Activated CD8-positive, alpha-beta memory T cell treated with anti-CD3 and anti-CD28 coated beads, Interleukin-2, amount 50 U/mL, for 4 hours (primary cell): ENCODE data around the gene TSLP.

ENCODE experiments used
- DNase-seq: peaks from one replicate; pipeline ENCODE4 v3.0.0-alpha.2; 2020

Gene TSLP

GRCh38 chr5:111071413-111071812 lies at the start of gene TSLP:
Gene TSLP, plus strand, starts transcription at chr5:111071713. Its CDS starts 178 bp downstream, at chr5:111071891.
- no peak for DNase-seq

- DNase-seq = no peak
Observed at GRCh38 chr5:111022301-111022700, 49.2 kb upstream of the TSLP start.

GRCh38 chr5:111028865-111029264 lies 42.6 kb upstream of the TSLP start:
- DNase-seq = no peak

GRCh38 chr5:111043712-111044506 lies 27.6 kb upstream of the TSLP start:
- DNase-seq = no peak

GRCh38 chr5:111058064-111058463 lies 13.4 kb upstream of the TSLP start:
- no peak for DNase-seq

- no peak for DNase-seq
Observed at GRCh38 chr5:111060169-111060568, 11.3 kb upstream of the TSLP start.

- DNase-seq = no peak
Observed at GRCh38 chr5:111061618-111062017, 9.9 kb upstream of the TSLP start.

GRCh38 chr5:111063709-111064322 lies 7.7 kb upstream of the TSLP start:
- no peak for DNase-seq

GRCh38 chr5:111066261-111066938 lies 5.1 kb upstream of the TSLP start:
- no peak for DNase-seq

- DNase-seq = no peak
Observed at GRCh38 chr5:111068213-111068612, 3.3 kb upstream of the TSLP start.

GRCh38 chr5:111069839-111070238 lies 1.7 kb upstream of the TSLP start:
- DNase-seq = no peak

GRCh38 chr5:111070272-111071134 lies 1.0 kb upstream of the TSLP start:
- DNase-seq = peak; percentile 22

GRCh38 chr5:111072949-111073682 lies 1.6 kb downstream of the TSLP start:
- peak; percentile 72 for DNase-seq

- DNase-seq = no peak
Observed at GRCh38 chr5:111074244-111074643, 2.7 kb downstream of the TSLP start.

GRCh38 chr5:111075520-111075919 lies 4.0 kb downstream of the TSLP start:
- no peak for DNase-seq

- DNase-seq = no peak
Observed at GRCh38 chr5:111076091-111076490, 4.6 kb downstream of the TSLP start.

- DNase-seq = no peak
Observed at GRCh38 chr5:111077678-111078077, 6.2 kb downstream of the TSLP start.

GRCh38 chr5:111079846-111080245 lies 8.3 kb downstream of the TSLP start:
- DNase-seq = no peak

GRCh38 chr5:111083323-111083722 lies 11.8 kb downstream of the TSLP start:
- no peak for DNase-seq

GRCh38 chr5:111092062-111092853 lies 20.7 kb downstream of the TSLP start, which contains the start of gene WDR36:
Gene WDR36, plus strand, starts transcription at chr5:111092348. Its CDS starts 109 bp downstream, at chr5:111092457.
- DNase-seq = peak; percentile 86

- no peak for DNase-seq
Observed at GRCh38 chr5:111095982-111096381, 24.5 kb downstream of the TSLP start.
